Right atrium auricular region (tissue), 2 donors: ENCODE results near the gene PLA2G4D. TPM values are rescaled to one million over a fixed set of nuclear protein-coding genes. Genes with fewer than 3 reads are reported as not detected.

Experiments used
- DNase-seq: peaks from one replicate; pipeline ENCODE4 v3.0.0-alpha.2; 2019; ENCODE audit warnings: low spot score
- H3K27ac ChIP-seq, 2 donors: fragments of 200-600 bp; sonication (generic); 1 replicate in 1 of 2; 2 replicates in 1 of 2; pipeline ENCODE4 v1.5.1; 2016 to 2019
- H3K27me3 ChIP-seq, 2 donors: fragments of 200-600 bp; sonication (generic); one replicate each; pipeline versions ENCODE4 v1.5.1 to v1.6.0; 2017 to 2019
- H3K36me3 ChIP-seq: fragments of 200-600 bp; sonication (generic); one replicate; pipeline ENCODE4 v1.5.1; 2016
- H3K4me1 ChIP-seq, 2 donors: fragments of 200-600 bp; sonication (generic); one replicate each; pipeline versions ENCODE4 v1.5.1 to v1.6.0; 2017 to 2019
- H3K4me3 ChIP-seq, 2 donors: fragments of 200-600 bp; sonication (generic); 1 replicate in 1 of 2; 2 replicates in 1 of 2; pipeline ENCODE4 v1.5.1; 2017 to 2019; ENCODE audit warnings: mild to moderate bottlenecking in 1 of 2, moderate library complexity in 1 of 2
- H3K9me3 ChIP-seq, 2 donors: fragments of 200-600 bp; sonication (generic); one replicate each; pipeline ENCODE4 v1.5.1; 2019
- CTCF ChIP-seq, 2 donors: fragments of 200-600 bp; sonication (generic); IDR thresholded peaks; one replicate each; pipeline ENCODE4 v1.5.1; 2019; ENCODE audit warnings: antibody characterized with exemption in 2 of 2
- total RNA-seq, 2 donors: library from RNA; depleted of rRNA; stranded (reverse); fragments of >200 nt; gene quantifications; one replicate each; pipeline ENCODE4 v1.1.0, GENCODE V29; 2016

The PLA2G4D gene
- total RNA-seq, 2 donors from 2014 or later, result not detected

- no peak for TF ChIP-seq CTCF (IDR thresholded peaks at IDR 0.05)
Measured at GRCh38 chr15:42060797-42061196, 33.6 kb downstream of the PLA2G4D start.

GRCh38 chr15:42060477-42060763 lies 33.9 kb downstream of the PLA2G4D start:
- no peak overlapping the region for H3K27ac ChIP-seq
- TF ChIP-seq CTCF (IDR thresholded peaks at IDR 0.05), result no peak
- no peak for DNase-seq
- H3K27me3 ChIP-seq, result no peaks in the 10 kb centered on the region
- no peaks in the 10 kb centered on the region for H3K36me3 ChIP-seq
- H3K9me3 ChIP-seq, result no peaks in the 10 kb centered on the region
- H3K4me1 ChIP-seq, result peaks cover 0 to 12% of the 10 kb centered on the region in 2 donors
- H3K4me3 ChIP-seq, result no peak overlapping the region

More at GRCh38 chr15:42060797-42061196, 33.6 kb downstream of the PLA2G4D start:
- peaks cover 0 to 12% of the 10 kb centered on the region in 2 donors for H3K4me1 ChIP-seq
- H3K27ac ChIP-seq, result no peak overlapping the region
- H3K4me3 ChIP-seq, result no peak overlapping the region
- DNase-seq, result no peak
- H3K9me3 ChIP-seq, result no peaks in the 10 kb centered on the region
- H3K36me3 ChIP-seq, result no peaks in the 10 kb centered on the region
- no peaks in the 10 kb centered on the region for H3K27me3 ChIP-seq

GRCh38 chr15:42059661-42060476 lies 34.5 kb downstream of the PLA2G4D start:
- peak; percentile 81 to 94 for TF ChIP-seq CTCF (IDR thresholded peaks at IDR 0.05)
- Histone ChIP-seq H3K27ac (no peak overlapping the region), H3K36me3 (no peaks in the 10 kb centered on the region), H3K4me1 (peaks cover 0 to 12% of the 10 kb centered on the region in 2 donors), H3K27me3 (no peaks in the 10 kb centered on the region), H3K4me3 (no peak overlapping the region), H3K9me3 (no peaks in the 10 kb centered on the region)
- DNase-seq, result peak; percentile 72

GRCh38 chr15:42058791-42059190 lies 35.6 kb downstream of the PLA2G4D start:
- Histone ChIP-seq H3K36me3 (no peaks in the 10 kb centered on the region), H3K9me3 (no peaks in the 10 kb centered on the region), H3K27me3 (no peaks in the 10 kb centered on the region), H3K4me3 (no peak overlapping the region), H3K27ac (no peak overlapping the region), H3K4me1 (peaks cover 0 to 12% of the 10 kb centered on the region in 2 donors)
- DNase-seq, result peak; percentile 51
- no peak for TF ChIP-seq CTCF (IDR thresholded peaks at IDR 0.05)

GRCh38 chr15:42057799-42058646 lies 36.3 kb downstream of the PLA2G4D start:
- H3K27me3 ChIP-seq, result no peaks in the 10 kb centered on the region
- TF ChIP-seq CTCF (IDR thresholded peaks at IDR 0.05), result no peak
- H3K9me3 ChIP-seq, result no peaks in the 10 kb centered on the region
- no peaks in the 10 kb centered on the region for H3K36me3 ChIP-seq
- H3K27ac ChIP-seq, result no peak overlapping the region
- H3K4me1 ChIP-seq, result peaks cover 0 to 20% of the 10 kb centered on the region in 2 donors
- peak; percentile 54 for DNase-seq
- H3K4me3 ChIP-seq, result no peak overlapping the region
